HG02981 (cell line): ENCODE results near the gene ATP2A1.

Source experiments
- ATAC-seq: cut with Tn5 transposase; IDR thresholded peaks from one replicate; pipeline ENCODE4 v1.9.1; 2021; ENCODE audit warnings: mild to moderate bottlenecking, moderate library complexity; ENCODE audit not compliant: unreplicated experiment

The ATP2A1 gene

DNA sequence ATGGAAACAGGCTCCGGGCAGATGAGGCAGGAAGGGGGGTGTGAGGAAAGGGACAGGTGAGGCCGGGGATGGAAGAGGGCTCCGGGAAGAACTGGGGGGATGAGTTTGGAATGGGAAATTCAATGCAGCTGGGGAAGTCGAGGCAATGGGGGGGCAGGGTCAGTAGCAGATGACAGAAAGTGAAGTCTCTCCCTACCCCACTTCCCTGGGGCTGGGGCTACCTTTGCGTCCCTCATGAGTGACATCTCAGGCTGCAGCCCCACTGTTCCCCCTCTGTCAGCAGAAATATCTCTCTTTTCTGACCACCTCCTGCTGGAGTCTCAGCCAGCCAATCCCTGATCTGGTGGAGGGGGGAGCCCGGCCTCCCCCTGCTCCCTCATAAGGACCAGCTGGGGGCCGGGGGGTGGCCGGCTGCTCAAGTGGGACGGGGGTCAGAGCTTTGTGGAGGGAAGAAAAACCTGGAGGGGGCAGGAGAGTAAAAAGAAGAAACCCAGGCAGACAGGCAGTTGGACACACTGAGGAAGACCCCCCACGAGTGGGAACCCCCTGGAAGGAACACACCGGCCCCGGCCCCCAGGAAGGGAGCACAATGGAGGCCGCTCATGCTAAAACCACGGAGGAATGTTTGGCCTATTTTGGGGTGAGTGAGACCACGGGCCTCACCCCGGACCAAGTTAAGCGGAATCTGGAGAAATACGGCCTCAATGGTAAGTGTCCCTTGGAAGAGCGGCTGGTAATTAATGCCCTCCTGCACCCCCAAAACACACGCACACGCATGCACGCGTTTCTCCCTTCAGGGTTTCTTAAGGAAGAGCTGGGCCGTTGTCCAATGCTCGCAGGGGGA is at the start of gene ATP2A1:
TSS of gene ATP2A1 (plus strand) at position 406 of the 844 bp plus-strand sequence. CDS start at position 590, 184 bp downstream.
- ATAC-seq, result no peak

DNA sequence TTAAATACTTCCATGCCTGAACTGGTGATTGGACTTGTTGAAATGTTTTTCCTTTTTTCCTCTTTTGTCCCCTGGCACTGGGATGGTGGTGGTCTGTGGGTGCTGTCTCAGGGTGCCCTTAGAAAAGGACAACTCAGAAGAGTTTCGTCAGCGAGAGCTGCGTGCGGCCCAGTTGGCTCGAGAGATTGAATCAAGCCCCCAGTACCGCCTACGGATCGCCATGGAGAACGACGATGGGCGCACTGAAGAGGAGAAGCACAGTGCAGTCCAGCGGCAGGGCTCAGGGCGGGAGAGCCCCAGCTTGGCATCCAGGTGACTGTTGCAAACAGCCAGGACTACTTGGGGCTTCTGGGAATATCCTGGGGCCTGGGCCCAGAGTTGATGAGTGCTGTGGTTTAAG is 48.5 kb upstream of the ATP2A1 start:
- no peak for ATAC-seq

DNA sequence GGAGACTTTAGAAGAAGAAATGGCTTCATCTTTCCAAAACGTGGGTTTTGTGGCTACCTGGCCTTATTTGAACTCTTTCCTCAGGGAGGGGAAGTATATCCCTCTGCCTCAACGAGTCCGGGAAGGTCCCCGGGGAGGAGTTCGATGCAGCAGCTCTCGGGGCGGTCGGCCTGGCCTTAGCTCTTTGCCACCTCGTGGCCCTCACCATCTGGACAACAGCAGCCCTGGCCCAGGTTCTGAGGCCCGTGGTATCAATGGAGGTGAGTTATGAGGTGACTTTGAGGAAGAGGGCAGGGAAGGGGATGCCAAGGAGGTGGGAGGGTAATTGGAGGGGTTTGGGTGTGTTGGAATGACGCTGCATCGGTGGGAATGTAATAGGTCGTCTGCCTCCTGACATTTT is 47.8 kb upstream of the ATP2A1 start:
- no peak for ATAC-seq

DNA sequence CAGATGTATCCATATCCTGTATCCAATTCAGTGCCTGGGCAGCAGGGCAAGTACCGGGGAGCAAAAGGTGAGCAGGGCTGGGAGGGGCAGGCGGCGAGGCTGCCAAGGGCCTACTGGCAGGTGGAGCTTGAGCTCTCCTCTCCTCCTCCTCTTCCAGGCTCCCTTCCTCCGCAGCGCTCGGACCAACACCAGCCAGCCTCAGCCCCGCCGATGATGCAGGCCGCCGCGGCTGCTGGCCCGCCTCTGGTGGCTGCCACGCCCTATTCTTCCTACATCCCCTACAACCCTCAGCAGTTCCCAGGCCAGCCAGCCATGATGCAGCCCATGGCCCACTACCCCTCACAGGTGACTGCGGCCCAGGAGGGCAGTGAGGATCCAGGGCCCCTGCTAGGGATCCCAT is 43.9 kb upstream of the ATP2A1 start:
- no peak for ATAC-seq

DNA sequence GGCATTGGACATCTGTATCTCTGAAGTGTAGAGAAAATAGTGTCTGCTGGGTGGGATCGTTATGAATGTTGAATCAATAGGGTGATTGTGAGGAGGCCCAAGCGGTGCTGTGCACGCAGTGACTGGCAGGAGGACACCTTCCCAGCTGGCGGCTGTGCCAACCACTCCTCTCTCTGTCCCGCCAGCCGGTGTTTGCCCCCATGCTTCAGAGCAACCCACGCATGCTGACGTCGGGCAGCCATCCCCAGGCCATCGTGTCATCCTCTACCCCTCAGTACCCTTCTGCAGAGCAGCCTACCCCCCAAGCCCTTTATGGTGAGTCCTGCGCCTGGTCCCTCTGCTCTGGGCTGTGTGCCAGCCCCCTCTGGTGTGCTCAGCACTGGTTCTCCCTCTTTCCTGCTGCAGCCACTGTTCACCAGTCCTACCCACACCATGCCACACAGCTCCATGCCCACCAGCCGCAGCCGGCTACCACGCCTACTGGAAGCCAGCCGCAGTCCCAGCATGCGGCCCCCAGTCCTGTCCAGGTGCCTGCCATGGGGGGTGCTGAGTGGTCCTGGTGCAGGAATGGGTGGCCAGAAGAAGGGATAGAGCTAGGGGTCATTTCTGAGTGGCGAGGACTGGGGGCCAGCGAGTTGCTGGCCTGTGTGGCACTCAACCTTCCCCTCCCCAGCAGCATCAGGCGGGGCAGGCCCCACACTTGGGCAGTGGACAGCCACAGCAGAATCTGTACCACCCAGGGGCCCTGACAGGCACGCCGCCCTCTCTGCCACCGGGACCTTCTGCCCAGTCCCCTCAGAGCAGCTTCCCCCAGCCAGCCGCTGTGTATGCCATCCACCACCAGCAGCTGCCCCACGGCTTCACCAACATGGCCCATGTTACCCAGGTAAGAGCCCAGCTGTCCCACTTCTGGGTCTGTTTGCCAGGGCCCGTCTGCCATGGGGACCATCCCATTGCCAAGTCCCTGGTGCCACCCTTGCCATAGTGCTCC is 43.1 kb upstream of the ATP2A1 start:
- ATAC-seq, result no peak

DNA sequence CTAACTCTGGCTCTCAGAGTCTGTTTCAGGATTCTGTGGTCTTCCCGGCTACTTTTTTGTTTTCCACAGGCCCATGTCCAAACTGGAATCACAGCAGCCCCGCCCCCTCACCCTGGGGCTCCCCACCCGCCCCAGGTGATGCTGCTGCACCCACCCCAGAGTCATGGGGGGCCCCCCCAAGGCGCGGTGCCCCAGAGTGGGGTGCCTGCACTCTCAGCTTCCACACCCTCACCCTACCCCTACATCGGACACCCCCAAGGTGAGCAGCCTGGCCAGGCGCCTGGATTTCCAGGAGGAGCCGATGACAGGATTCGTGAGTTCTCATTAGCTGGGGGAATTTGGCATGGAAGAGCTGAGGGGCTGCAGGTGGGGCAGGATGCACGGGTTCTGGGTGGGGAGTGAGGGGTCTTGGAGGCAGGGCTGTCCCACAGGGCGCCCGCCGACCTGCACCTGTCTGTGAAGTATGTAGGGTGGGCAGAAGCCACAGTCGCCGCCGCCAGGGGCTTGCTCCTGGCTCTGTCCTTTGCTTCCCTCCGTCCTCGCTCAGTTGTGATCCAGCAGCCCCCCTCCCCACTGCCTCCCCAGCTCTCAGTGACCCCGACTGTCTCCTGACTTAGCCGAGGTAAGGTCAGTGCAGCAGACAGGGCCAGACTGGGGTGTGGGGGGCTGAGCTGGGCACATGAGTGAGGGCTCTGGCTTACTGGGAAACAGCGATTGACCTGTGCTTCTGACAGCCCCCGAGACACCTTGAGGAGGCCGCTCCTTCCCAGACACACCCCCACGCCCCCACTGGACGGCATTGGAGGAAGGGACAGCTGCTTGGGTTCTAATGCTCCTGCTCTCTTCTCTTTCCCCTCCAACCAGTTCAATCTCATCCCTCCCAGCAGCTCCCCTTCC is 42.2 kb upstream of the ATP2A1 start:
- no peak for ATAC-seq

DNA sequence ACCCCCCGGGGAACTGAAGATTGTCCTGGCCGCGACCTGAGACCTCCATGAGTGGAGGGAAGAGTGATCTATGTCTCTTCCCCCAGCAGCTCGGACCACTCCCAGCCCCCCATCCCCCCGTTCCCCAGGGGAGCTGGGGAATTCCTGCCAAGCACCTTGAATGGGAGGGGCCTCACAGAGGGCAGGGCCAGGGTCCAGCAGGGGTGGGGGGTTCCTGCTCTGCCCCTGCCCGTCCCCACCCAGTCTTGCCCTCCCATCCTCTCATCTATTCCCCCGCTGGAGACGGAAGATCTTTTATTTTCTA is 41.6 kb upstream of the ATP2A1 start:
- no peak for ATAC-seq

DNA sequence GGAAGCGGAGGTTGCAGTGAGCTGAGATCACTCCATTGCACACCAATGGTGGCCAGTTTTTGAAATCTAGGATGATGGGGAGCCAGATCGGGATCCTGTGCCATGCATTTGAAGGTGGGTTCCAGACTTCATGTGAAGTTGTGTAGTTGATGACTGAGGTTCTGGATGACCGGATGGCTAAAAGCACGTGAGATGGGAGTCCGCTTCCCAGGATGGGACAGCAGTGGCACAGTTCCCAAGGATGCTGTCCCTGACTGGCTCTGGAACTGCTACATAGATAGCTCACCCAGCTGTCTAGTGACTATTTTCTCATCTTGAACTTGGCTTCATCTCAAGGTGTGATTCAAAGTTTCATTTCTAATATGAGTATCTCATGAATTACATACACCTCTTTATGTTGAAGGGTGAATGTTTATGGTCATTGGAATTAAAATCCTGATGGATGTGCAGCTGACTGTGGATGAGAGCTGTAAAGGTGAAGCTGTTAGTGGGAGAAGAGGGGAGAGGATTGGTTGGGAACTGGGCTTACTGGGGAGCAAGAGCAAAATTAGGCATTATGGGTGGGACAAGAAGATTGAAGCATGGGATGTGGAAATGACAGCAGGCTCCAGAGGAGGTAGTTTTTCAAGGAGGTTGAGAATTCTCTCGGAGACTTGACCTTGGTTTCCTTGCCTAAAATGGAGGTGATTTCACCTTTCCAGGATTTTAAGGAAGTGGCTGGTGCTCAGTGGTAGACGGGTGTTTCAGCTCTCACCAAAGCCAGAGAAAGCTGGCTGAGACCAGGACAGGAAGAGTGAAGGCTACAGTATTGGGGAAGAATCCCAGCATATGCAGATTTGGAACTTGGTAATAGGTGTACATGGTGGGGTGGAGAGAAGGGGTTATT is 40.4 kb upstream of the ATP2A1 start:
- no peak for ATAC-seq

DNA sequence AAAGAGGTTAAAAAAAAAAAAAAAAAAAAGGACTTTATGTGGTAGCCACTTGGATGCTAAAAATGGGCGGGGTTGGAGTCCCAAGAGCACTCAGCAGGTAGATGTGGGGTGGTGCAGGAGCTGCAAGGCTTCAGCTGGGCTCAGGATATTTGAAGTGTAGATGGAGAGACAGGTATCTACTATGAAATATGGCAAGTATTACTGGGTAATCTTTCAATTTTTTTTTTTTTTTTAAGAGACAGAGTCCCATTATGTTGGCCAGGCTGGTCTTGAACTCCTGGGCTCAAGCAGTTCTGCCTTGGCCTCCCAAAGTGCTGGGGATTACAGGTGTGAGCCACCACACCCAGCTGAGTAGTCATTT is 39.8 kb upstream of the ATP2A1 start:
- no peak for ATAC-seq

DNA sequence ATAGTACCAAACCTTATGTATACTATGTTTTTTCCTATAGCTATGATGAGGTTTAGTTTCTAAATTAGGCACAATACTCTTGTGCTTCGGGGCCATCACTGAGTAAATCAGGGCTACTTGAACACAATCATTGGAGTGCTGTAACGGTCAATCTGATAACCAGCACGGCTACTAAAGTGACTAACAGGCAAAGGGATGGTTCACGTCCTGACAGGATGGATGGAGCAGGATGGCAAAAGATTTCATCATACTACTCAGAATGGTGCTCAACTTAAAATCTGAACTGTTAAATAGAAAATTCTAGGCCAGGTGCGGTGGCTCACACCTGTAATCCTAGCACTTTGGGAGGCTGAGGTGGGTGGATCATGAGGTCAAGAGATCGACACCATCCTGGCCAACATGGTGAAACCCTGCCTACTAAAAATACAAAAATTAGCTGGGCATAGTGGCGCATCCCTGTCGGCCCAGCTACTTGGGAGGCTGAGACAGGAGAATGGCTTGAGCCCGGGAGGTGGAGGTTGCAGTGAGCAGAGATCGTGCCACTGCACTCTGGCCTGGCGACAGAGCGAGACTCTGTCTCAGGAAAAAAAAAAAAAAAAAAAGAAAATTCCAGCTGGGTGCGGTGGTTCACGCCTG is 39.2 kb upstream of the ATP2A1 start:
- no peak for ATAC-seq

DNA sequence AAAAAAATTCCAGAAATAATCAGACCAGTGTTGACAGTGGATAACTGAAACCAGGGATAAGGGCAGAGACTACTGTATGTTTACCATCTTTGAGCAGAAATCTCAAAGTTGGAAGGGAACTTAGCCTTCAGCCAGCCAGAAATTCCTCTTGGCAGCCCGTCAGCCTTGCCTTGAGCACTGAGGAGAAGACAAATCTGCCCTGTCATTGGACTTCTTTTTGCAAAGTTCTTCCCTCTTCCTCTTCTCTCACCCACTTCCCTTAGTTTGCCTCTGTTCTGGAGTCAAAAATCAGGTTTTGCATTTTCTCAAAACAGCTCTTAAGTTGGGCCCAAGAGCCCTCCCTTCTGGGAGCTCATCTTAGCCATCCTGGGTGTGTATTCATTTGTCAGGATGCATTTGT is 38.4 kb upstream of the ATP2A1 start:
- ATAC-seq, result no peak

DNA sequence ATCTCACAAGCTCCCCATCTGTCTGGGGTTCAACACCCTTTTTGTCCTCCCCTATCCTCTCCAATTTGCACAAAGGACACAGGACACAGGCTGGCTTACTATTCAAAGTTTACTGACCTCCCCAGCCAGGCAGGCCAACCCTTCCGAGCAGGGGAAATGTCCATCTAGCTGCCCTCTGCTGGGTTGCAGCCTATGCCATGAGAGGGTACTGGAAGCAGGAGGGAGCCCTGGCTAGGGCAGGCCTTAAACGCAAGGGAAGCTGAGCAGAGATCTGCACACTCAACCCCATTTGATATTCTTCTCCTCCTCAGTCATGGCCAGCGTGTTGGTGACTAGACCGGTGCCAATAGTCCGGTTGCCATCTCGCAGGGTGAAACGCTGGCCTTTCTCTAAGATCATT is 35.6 kb upstream of the ATP2A1 start:
- ATAC-seq, result no peak

DNA sequence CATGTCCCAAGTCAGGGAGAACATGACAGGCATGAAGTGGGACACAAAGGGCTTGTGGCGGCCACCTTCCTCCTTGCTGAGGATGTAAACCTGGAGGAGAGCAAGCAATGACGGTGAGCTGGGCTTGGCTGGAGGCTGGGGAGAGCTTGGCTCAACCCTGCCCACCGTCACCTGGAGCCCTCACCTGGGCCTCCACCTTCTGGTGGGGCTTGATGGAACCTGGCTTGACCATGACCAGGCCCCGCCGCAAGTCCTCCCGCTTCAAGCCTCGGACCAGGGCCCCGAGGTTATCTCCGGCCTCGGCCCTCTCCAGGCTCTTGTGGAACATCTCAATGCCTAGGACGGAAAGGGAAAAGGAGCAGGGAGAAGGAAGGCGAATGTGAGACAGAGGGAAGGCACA is 34.5 kb upstream of the ATP2A1 start:
- ATAC-seq, result no peak

DNA sequence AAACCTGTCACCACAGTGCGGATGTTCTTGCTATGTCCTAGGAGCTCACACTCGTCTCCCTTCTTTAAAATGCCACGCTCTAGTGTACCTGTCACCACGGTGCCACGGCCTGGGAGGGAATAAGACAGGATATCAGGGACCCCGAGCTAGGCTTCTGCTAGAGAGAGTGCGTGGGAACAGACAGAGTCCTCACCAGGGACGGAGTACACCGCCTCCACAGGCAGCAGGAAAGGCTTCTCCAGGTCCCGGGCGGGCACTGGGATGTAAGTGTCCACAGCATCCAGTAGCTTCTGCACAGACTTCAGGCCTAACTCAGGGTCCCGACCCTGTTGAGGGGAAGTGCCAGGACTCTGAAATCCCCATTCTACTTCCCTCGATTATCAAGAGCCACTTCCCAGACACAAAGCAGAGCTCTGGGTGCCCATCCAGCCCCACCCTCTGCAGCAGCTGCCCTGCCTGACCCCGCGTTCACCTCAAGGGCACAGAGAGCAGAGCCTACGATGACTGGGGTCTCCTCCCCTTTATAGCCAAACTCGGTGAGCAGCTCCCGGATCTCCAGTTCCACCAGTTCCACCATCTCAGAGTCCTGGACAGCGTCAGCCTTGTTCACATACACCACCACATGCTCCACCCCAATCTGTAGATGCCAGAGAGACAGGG is 33.9 kb upstream of the ATP2A1 start:
- ATAC-seq, result no peak

DNA sequence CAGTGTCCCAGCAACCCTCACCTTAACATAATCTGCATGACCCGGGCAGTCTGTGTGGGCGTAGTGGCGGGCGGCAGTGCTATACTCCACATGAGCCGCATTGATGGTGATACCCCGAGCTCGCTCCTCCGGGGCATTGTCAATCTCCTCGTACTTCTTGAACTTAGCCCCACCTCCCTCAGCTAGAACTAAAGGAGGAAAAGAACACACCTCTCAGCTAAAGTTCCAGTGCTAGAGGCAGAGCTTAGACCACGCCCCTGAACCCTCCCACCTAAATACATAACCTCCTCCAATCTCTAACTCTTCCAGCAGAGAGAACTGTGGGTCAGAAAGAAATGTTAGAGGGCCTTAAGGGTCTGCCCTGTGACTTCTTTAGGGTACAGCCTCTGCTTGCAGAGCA is 33.0 kb upstream of the ATP2A1 start:
- no peak for ATAC-seq

DNA sequence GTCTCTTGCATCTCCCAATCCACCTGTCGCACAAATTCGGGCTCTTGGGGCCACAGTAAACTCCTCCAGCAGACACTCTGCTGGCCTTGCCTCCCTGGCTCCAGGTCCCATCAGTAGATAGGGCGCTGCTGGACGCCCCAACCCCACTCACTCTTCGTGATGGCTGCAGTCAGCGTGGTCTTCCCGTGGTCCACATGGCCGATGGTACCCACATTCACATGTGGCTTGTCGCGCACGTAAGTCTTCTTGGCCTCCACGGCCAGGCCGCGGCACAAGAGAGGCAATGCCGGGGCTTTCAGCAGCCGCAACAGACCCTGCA is 32.6 kb upstream of the ATP2A1 start:
- ATAC-seq, result no peak

DNA sequence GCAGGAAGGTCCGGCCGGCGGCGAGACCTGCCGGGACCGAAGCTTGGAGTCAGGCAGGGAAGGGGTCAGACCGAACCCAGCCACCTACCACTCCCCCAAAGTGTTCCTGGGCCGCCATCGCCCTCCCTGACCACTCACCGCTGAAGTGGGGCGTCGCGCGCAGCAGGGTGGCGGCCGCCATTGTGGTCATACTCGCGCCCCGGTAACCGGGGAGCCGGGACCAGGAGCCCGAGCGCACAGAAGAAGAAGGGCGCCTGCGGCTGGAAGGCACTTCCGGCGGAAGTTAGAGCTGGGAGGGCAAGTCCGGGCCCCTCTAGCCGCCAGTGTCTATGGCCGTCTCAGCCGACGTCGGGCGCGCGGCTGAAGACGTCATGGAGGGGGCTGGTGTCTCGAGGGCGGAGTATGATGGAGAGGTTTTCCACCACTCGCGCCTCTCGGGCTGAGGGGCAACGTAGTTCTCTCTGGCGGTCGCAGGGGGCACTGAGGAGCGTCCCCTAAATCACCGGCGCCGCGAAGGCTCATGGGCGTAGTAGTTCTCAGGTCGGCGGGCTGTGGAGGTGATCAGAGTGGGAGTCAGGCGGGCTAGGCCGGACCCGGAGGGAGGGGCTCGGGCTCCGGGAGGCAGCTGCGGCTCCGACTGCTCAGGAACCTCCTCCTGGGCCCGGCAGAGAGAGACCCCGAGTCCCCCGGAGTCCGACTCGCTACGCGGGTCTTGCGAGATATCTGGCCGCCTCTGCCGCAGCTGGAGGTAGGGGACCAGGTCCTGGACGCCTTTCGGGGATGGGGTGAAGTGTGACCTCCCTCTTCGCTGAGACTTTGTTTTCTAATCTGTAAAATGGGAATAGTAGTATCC is 32.0 kb upstream of the ATP2A1 start, which contains the start of gene TUFM:
TSS of gene TUFM (minus strand) at position 269 of the 853 bp plus-strand sequence. CDS start at position 190, 79 bp downstream.
- ATAC-seq, result peak; percentile 94

DNA sequence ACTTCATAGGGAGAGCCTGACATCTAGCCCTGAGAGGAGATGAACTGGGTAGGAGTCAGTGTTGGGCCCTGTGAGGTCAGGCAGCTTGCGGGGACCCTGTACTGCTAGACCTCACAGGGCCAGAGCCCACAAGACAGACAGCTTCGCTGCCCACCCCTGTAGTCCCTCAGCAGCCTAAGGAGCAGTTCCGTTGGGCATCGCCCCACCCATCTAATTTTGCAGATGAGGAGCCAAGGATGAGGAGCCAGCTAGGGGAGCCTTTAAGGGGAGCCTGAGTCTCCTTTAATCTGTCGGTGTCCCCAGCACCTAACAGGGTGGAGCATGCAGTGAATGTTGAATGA is 31.4 kb upstream of the ATP2A1 start:
- no peak for ATAC-seq
